GM19397 (cell line): Measurements from ENCODE around the gene PSENEN.

Experiments
- ATAC-seq: cut with Tn5 transposase; IDR thresholded peaks from one replicate; pipeline ENCODE4 v1.9.1; 2021; ENCODE audit warnings: mild to moderate bottlenecking, moderate library complexity; ENCODE audit not compliant: unreplicated experiment

The PSENEN gene, protein sequence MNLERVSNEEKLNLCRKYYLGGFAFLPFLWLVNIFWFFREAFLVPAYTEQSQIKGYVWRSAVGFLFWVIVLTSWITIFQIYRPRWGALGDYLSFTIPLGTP

DNA sequence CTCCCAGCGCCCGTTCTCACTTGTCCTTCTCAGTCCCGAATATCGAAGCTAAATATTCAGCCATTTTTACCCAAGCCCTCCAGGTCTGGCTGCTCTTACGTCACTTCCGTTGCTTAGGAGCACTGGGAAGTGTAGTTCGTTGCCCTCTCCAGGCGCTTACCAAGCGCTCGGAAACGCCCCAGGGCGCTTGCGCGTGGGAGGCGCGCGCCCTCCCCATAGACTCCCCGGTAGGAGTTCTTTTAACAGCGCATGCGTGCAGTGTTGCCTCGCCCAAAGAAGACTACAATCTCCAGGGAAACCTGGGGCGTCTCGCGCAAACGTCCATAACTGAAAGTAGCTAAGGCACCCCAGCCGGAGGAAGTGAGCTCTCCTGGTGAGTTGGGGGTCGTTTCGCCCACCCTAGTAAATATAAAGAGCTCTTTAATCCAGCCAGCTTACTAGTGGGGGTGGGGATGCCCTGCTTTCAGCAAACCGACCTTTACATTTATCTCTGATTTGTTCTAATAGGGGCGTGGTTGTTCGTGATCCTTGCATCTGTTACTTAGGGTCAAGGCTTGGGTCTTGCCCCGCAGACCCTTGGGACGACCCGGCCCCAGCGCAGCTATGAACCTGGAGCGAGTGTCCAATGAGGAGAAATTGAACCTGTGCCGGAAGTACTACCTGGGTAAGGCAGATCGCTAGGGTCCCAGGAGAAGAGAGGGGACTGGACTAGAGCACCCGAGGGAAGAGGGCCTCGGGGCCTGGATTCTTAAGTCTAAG lies at the start of gene PSENEN, which contains the start of gene U2AF1L4:
TSS of gene PSENEN (plus strand) at position 324 of the 759 bp plus-strand sequence. CDS start at position 604, 280 bp downstream.
TSS of gene U2AF1L4 (minus strand) at position 91 of the 759 bp plus-strand sequence. CDS start at position 64, 27 bp downstream.
- peak; percentile 40 for ATAC-seq

DNA sequence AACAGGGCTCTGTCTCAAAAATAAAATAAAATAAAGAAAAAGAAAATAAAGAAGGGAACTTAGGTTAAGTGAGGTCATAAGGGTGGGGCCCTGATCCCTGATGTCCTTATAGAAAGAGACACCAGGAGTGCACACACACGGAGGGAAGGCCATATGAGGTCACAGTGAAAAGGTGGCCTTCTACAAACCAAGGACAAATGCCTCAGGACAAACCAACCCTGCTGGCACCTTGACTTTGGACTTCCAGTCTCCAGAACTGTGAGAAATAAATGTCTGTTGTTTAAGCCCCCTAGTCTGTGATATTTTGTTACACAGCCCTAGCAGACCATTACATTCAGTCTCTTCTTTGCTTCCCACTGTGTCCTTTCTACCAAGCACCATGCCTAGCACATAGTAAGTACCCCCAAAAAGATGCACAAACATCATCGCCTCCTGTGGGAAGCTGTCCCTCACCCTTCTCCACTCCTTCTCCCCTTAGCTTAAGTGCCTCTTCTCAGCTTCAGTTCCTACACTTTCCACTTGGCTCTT lies 49.5 kb upstream of the PSENEN start:
- ATAC-seq: no peak

DNA sequence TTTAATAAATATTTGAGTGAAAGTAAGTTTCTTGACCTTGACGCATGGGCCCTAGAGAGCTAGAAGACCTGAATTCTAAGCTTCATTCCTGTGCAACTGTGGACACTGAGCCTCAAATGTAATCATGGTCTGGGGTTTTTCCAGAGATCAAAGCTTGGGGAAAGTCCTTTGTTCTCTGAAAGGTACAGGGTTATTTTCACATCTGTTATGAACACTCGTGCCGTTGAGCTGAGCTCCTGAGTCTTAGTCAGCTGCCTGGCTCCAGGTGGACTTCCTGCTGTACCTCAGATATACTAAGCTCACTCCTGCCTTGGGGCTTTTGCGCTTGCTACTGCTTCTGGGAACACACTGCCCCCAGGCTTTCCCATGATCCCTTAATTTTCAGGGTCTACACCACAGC lies 48.6 kb upstream of the PSENEN start:
- no peak for ATAC-seq

DNA sequence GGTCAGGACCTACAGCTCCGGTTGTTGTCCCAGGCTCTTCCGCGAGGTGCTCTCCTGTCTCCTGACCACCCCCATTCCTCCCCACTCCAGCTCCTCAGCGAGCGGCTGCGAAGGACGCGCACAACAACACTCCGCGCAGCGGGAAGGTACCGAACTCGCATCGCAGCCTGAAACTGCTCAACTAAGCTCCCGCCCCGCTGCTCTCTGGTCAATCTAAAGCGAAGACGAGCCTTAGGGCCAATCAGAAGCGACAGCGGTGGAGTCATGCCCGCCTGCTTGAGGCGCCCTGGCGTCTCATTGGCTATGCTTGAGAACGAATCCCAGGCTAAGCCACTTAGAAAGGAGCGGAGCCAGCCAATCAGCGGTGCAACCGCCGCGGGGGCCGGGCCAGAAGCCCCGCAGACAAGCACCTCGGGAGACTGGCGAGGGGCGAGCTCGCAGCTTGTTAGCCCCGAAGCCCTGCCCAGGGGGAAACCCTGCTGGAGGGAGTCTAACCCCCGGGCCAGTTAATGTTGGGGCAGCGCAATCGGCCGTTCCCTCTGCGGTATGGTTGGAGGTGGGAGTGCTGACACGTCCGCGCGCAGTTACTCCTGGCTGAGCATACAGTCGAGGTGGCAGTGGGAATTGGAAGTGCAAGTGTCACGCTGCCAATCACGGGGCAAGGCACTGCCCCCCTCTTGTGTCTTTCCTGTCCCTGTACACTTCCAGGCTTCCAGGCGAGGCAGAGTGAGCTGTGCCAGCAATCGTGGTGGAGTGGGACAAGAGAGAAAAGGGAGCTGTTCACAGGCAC lies 43.0 kb upstream of the PSENEN start:
- peak; percentile 95 for ATAC-seq

DNA sequence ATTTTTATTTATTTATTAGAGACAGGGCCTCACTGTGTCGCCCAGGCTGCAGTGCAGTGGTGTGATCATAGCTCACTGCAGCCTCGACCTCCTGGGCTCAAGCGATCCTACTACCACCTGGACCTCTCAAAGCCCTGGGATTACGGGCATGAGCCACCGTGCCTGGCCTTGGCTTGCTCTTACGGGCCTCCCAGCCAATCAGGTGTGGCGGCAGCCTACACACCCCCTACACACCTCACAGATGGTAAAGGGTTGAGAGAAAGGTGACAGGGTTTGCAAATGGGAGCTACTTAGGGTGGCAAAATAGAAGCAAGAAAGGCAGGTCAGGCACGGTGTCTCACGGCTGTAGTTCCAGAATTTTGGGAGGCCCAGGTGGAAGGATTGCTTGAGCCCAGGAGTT lies 42.1 kb upstream of the PSENEN start:
- no peak for ATAC-seq

DNA sequence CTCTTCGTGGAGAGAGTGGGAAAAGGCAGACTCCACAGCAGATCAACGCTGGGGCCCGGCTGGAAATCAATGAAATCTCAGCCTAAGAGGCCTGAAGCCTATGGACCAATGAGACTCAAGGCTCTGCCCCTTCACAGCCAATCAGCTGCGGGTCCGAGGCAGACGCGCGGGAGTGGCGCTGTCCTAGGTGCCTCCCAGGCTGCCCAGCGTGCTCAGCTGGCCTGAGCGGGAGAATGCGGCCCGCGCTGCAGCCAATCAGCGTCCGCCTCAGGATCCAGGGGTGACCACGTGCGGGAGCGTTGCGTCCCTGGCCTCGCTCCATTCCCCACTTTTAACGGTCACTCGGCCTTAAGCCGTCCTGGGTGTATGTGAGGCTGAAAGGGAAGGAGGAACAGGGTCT lies 41.2 kb upstream of the PSENEN start, which contains the start of gene ZBTB32:
TSS of gene ZBTB32 (plus strand) at position 341 of the 400 bp plus-strand sequence. CDS start 10,069 bp downstream, outside the sequence.
- ATAC-seq: no peak

DNA sequence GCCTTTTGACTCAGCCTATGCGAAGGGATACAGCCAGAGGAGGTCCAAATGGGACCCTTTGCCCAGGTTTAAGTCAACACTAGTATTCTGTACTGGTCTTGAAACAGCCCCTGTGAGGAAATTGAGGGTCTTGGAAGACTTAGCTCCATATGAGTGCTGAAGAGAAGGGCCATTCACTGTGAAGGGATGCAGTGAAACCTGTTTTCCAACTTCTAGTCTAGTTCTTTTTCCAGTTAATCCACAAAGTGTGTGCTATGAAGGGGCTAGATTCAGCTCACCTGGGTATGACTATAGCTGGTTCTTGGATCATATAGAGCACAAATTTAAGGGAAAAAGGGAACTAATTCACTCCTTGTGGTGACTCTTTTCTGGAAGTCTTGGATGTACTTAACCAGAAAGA lies 37.1 kb upstream of the PSENEN start:
- ATAC-seq: no peak

DNA sequence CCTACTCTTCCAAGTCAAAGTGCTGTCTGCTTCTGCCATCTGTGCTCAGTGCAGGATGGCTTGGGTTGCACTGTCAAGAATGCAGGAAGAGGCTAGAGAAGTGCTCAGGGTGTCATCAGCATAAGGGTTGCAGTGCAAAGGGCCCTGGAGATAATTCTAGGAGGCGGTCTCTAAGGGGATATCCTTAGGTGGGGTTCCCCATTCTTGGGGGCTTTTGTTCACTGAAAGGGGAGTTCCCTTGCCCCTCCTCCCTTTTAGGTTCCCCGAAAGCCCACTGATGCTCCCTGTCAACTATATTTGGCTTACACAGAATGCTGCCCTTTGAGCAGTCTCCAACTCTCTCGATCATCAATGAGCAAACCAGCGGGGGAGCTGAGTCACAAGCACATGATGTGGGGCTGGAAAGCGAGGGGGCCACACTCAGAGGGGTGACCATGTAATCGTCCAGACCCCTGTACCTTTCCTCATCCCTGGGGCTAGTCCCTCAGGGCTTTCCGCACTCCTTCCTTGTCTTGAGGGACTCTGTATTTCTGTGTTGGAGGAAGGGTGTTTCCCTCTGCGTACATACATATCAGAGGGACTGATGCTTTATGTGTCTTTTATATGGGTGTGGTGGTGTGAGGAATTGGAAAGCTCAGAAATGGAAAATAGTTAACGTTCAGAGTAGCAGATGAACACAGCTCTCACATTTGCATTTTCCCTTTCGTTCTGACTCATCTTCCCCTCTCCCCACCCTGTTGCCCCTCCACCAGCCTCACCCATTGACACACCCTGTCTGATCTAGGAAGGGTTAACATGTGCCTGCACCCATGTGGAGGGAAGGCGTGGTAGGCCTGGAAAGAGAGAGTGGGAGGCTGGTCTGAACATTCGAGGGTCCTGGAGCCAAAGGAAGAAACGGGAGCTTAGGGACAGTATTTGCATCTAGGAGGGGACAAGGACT lies 34.4 kb upstream of the PSENEN start:
- peak; percentile 33 for ATAC-seq

DNA sequence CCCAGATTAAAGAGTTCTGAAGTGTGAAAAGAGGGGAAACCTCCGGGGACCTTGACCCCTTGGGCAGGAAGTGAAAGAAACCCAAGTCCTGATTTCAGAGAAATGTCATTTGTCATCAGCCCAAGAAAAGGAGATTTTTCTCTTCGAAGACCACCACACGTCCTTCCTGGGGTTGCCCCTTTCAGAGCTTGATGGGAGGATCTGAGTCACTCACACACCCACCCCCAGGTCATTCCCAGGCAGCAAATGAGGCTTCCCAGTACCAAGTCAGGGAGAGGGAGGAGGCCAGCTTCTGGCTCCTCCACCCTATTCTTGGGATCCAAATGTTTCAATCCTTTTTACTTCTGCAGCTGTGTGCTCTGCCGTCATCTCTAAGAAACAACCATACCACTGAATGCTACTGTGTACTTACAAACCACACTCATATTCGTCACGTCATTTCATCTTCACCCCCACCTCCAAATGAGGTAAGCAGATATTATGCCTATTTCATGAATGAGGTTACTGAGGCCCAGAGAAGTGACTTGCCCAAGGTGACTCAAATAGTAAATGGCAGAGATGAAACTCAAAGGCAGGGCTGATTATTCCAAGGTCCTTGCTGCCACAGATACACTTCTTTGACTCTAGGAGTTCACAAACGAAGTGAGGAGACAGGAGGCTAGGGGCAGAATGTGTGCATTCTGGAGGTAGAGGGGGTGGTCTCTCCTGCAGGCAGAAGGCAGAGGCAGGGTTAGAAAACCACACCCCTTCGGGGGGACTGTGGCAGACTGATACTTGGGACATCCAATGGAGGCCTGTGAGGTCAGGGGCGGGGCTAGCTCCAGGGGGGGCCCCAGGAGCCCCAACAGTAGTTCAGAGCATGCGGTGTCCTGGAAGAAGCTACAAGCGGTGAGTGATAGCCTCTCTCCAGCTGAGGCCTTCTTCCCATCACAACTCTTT lies 32.6 kb upstream of the PSENEN start:
- ATAC-seq: no peak

DNA sequence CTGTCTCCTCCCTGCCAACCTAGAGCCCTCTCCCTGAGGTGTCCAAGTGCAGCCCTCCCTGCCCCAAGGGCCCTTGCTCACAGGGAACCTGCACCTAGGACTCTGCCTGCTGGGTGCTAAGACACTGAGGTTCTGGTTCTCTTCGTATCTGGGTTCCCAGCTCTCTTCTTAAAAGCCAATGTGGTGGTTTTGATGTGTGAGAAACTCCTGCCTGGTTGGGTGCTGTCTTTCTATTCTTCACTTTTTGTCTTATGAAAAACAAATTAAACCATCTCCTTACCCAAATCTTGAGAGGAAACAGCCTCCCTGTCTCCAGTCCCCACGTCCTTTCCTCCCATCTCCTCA lies 32.0 kb upstream of the PSENEN start:
- ATAC-seq: no peak

DNA sequence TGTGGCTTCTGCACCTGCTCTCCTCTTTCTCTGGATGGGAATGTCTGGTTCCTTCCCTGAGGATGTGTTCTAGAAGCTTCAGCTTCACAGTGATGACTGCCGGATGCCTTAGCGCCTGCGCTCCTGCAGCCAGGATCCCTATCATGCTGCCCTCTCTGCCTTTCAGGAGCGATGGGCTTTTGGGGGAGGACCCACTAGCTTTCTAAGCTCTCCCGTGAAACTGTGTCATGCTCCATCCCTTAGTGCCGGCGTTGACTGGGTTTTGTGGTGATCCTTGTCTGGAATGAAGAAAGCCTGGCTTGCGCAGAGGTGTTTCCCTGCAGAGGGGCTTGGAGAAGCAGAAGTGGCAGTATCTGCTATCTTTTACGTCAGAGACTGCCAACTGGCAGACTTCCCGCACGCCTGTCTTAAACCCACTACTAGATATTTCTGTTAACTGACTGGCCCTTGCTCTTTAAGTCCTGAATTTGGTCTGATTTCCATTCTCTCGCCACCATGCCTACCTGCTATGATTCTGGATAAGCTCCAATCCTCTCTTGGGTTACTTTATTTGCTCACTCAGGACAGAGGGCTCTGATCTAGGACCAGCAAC lies 31.5 kb upstream of the PSENEN start:
- ATAC-seq: no peak

DNA sequence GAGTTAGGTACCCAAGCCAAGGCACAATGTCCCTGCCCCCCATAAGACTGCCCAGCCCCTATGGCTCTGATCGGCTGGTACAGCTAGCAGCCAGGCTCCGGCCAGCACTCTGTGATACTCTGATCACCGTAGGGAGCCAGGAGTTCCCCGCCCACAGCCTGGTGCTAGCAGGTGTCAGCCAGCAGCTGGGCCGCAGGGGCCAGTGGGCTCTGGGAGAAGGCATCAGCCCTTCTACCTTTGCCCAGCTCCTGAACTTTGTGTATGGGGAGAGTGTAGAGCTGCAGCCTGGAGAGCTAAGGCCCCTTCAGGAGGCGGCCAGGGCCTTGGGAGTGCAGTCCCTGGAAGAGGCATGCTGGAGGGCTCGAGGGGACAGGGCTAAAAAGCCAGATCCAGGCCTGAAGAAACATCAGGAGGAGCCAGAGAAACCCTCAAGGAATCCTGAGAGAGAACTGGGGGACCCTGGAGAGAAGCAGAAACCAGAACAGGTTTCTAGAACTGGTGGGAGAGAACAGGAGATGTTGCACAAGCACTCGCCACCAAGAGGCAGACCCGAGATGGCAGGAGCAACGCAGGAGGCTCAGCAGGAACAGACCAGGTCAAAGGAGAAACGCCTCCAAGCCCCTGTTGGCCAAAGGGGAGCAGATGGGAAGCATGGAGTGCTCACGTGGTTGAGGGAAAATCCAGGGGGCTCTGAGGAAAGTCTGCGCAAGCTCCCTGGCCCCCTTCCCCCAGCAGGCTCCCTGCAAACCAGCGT lies 30.7 kb upstream of the PSENEN start:
- ATAC-seq: no peak

DNA sequence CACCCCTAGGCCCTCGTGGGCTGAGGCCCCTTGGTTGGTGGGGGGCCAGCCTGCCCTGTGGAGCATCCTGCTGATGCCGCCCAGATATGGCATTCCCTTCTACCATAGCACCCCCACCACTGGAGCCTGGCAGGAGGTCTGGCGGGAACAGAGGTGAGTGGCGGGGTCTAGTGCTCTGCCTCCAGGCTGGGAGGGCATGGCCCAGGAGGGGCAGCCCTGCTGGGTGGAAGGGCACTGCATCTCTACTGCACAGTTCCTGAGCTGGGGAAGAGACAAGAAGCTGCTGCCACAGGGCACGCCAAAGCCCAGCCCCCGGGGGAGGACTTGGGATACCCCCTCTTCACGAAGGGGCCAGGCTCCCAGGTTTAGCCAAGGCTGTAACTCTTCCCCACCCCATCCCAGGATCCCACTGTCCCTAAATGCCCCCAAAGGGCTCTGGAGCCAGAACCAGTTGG lies 30.1 kb upstream of the PSENEN start:
- ATAC-seq: no peak

DNA sequence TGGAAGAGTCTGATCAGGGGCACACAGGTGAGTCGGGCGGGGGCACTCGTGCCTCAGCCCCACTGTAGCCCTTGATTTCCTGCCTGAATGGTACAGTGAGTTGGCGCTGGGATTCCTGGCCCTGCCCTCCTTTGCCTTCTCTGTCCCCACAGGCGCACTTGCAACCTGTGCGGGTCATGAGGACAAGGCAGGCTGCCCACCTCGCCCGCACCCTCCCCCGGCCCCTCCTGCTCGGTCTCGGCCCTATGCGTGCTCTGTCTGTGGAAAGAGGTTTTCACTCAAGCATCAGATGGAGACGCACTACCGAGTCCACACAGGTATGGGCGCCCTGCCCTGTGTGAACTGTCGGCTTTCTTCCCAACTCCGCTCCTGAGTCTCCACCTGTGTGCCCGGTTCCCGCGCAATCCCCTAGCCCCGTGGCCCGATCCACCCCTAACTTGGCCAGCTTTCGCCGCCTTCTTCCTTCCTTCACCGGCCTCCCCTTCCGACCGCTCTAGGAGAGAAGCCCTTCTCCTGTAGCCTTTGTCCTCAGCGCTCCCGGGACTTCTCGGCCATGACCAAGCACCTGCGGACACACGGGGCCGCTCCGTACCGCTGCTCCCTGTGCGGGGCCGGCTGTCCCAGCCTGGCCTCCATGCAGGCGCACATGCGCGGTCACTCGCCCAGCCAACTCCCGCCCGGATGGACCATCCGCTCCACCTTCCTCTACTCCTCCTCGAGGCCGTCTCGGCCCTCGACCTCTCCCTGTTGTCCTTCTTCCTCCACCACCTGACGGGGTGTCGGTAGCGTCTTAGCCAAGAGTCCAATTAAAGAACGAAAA lies 29.3 kb upstream of the PSENEN start:
- ATAC-seq: no peak

DNA sequence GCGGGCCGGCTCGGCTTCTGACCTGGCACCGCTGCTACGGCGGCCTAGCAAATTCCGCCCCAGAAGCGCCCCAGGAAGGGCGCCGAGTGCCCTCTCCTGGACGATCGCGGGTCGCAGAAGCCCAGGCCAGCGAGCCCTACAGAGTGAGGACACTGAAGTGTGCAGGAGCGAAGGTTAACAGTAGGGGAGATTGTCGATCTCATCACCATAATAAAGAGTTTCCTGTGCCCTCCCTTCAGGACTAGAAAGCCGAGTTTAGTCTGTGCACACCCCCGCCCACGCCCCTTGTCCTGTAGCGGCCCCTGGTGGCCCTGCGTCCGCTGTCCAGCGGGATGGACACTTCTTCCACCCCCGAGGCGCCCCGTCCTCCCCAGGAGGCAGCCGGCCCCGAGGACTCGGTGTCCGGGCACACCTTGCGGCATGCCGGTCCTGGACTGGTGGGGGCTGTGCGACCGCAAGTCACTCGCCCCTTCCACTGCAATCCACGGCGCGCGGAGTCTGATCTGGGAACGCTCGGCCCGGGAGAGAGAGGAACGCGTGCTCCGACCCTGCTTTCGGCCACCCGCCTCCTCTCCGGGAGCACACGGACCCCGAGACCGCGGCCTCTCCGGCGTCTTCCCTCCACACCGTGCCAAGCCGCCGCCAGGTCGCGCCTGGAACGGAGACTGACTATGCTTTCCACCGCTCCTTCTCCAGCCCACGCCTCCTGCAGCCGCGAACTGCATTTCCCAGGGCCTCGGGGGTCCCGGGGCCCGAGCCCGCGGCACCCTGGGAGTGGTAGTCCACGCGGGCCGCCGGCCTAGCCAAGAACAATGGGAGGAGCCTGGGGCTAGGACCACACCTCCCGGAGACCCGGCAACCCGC lies 28.4 kb upstream of the PSENEN start:
- ATAC-seq: peak; percentile 62

DNA sequence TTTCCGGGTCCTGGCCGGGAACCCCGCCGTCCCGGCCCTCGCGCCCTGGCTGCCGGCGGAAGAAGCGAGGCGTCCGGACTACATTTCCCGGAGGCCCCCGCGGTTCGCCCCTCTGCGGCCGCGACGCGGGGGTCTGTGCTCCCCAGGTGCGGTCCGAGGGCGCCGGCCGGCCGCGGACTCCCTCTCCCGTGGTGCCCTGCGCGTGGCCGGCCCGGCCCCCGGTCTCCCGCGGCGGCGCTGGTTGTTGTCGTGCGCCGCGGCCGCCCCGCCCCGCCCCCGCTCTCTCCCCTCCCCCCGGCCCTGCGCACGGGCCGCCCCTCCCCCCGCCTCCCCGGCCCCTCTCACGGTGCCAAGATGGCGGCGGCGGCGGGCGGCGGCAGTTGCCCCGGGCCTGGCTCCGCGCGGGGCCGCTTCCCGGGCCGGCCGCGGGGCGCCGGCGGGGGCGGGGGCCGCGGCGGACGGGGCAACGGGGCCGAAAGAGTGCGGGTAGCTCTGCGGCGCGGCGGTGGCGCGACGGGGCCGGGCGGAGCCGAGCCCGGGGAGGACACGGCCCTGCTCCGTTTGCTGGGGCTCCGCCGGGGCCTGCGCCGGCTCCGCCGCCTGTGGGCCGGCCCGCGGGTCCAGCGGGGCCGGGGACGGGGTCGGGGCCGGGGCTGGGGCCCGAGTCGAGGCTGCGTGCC lies 27.6 kb upstream of the PSENEN start, which contains the start of gene KMT2B:
TSS of gene KMT2B (plus strand) at position 339 of the 680 bp plus-strand sequence. CDS start at position 355, 16 bp downstream.
- no peak for ATAC-seq
